Loucy (cell line): ENCODE data around the gene FOXO3.

Source experiments
- H2AFZ ChIP-seq: fragments of 200-600 bp; sonication (generic); 2 replicates; pipeline ENCODE4 v1.6.0; 2016; ENCODE audit warnings: antibody characterized with exemption, mild to moderate bottlenecking, low read length, moderate library complexity
- H3F3A ChIP-seq: fragments of 200-600 bp; 2 replicates; pipeline ENCODE4 v1.6.0; 2016; ENCODE audit warnings: antibody characterized with exemption, low read depth, mild to moderate bottlenecking
- H3K27me3 ChIP-seq: fragments of 200-600 bp; sonication (generic); 2 replicates; pipeline ENCODE4 v1.6.1; 2014; ENCODE audit warnings: low read length, mild to moderate bottlenecking; ENCODE audit not compliant: insufficient read depth, poor library complexity, severe bottlenecking
- H3K36me3 ChIP-seq: fragments of 200-600 bp; sonication (generic); 2 replicates; pipeline ENCODE4 v1.6.1; 2016; ENCODE audit warnings: low read length; ENCODE audit not compliant: insufficient read depth
- H3K4me1 ChIP-seq: fragments of 200-600 bp; sonication (generic); 2 replicates; pipeline ENCODE4 v1.5.1; 2014; ENCODE audit warnings: low read length, mild to moderate bottlenecking; ENCODE audit not compliant: insufficient read depth, poor library complexity, severe bottlenecking
- H3K4me2 ChIP-seq: fragments of 200-600 bp; sonication (generic); 2 replicates; pipeline ENCODE4 v1.6.0; 2014; ENCODE audit warnings: antibody characterized with exemption, low read length, low read depth, mild to moderate bottlenecking; ENCODE audit not compliant: poor library complexity, severe bottlenecking
- H3K4me3 ChIP-seq: fragments of 200-600 bp; sonication (generic); 2 replicates; pipeline ENCODE4 v1.5.1; 2014; ENCODE audit warnings: low read length, mild to moderate bottlenecking, mixed read lengths; ENCODE audit not compliant: poor library complexity, severe bottlenecking
- H3K79me2 ChIP-seq: fragments of 200-600 bp; sonication (generic); 2 replicates; pipeline ENCODE4 v1.6.1; 2014; ENCODE audit warnings: low read length; ENCODE audit not compliant: insufficient read depth
- H3K9ac ChIP-seq: fragments of 200-600 bp; sonication (generic); 2 replicates; pipeline ENCODE4 v1.6.0; 2014; ENCODE audit warnings: mild to moderate bottlenecking, low read depth, low read length, moderate library complexity; ENCODE audit not compliant: poor library complexity, severe bottlenecking
- H3K9me2 ChIP-seq: fragments of 200-600 bp; sonication (generic); replicated peaks from 2 replicates; pipeline ENCODE4 v1.6.1; 2016; ENCODE audit warnings: low read depth, low read length, mixed read lengths
- H3K9me3 ChIP-seq: fragments of 200-600 bp; sonication (generic); 2 replicates; pipeline ENCODE4 v1.6.1; 2014; ENCODE audit warnings: mild to moderate bottlenecking, antibody characterized with exemption, low read length, low read depth; ENCODE audit not compliant: insufficient read depth
- H4K20me1 ChIP-seq: fragments of 200-600 bp; sonication (generic); 2 replicates; pipeline ENCODE4 v1.6.0; 2014; ENCODE audit warnings: antibody characterized with exemption, low read length, mild to moderate bottlenecking; ENCODE audit not compliant: insufficient read depth, poor library complexity, severe bottlenecking
- CTCF ChIP-seq: fragments of 200-600 bp; sonication (generic); conservative IDR thresholded peaks from 2 replicates; pipeline ENCODE4 v1.5.1; 2014; ENCODE audit warnings: mild to moderate bottlenecking, antibody characterized with exemption, low read length
- EZH2phosphoT487 ChIP-seq: fragments of 200-600 bp; IDR thresholded peaks from 2 replicates; pipeline ENCODE4 v1.6.1; 2018; ENCODE audit warnings: antibody characterized with exemption, mild to moderate bottlenecking, moderate library complexity, borderline replicate concordance

FOXO3 gene

DNA sequence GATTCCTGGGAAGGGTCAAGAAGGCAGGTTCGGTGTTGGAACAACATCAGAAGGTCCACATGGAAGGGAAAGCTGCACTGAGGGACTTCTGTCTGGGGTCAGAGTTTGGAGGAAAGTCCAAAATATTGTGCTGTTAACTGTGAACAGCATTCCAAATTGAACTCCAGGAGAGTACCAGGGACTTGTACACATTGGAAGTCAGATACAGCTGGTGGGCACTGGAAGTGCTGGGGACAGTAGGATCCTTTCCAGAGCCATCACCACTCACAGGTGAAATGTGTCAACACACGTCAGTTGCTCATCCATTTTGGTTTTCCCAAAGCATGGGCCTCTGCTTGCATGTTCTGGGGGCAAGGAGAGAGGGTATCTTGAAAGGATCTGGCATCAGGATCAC lies 18.6 kb downstream of the FOXO3 start:
- peaks cover 18% of the 10 kb centered on the region; the same call in 1 of the 2 replicates for H3K36me3 ChIP-seq
- no peak overlapping the region for H2AFZ ChIP-seq
- no peaks in the 10 kb centered on the region for H3K9me2 ChIP-seq
- peaks cover 59% of the 10 kb centered on the region for H3K4me1 ChIP-seq
- peaks cover 11% of the 10 kb centered on the region; the same call in 1 of the 2 replicates for H3F3A ChIP-seq
- H3K9ac ChIP-seq = no peak overlapping the region
- H4K20me1 ChIP-seq = peaks cover 40% of the 10 kb centered on the region
- H3K9me3 ChIP-seq = no peaks in the 10 kb centered on the region
- no peak for TF ChIP-seq EZH2phosphoT487
- TF ChIP-seq CTCF = no peak
- no peaks in the 10 kb centered on the region for H3K27me3 ChIP-seq
- peaks cover 91% of the 10 kb centered on the region for H3K79me2 ChIP-seq
- no peak overlapping the region for H3K4me2 ChIP-seq
- H3K4me3 ChIP-seq = no peak overlapping the region

DNA sequence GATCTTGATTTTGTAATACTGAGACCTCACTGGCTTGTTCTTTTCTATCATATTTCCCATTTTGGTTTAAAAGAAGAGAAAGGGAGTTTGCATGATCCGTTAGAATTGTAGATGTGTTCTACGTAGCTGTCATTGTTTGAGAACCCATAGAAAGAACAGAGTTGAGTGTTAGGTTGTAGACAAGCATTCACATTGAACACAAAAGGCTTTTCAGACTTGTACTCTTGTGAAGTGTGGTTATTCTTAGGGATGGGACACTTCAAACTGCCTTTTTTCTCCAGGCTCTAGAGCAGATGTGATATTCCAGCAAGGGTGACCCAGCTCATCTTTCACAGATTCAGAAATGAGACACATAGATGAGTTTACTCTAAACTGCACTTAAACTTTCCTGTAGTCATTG lies 19.9 kb downstream of the FOXO3 start:
- Histone ChIP-seq H2AFZ (no peak overlapping the region), H3F3A (peaks cover 11% of the 10 kb centered on the region; the same call in 1 of the 2 replicates), H3K79me2 (peaks cover 89% of the 10 kb centered on the region), H3K9me3 (no peaks in the 10 kb centered on the region), H3K9ac (no peak overlapping the region), H3K36me3 (peaks cover 18% of the 10 kb centered on the region; the same call in 1 of the 2 replicates), H4K20me1 (peaks cover 34% of the 10 kb centered on the region), H3K4me3 (peak overlapping the region; percentile 45), H3K4me2 (peak overlapping the region; percentile 65), H3K4me1 (peaks cover 50% of the 10 kb centered on the region), H3K9me2 (no peaks in the 10 kb centered on the region), H3K27me3 (no peaks in the 10 kb centered on the region)
- TF ChIP-seq CTCF = no peak
- no peak for TF ChIP-seq EZH2phosphoT487

DNA sequence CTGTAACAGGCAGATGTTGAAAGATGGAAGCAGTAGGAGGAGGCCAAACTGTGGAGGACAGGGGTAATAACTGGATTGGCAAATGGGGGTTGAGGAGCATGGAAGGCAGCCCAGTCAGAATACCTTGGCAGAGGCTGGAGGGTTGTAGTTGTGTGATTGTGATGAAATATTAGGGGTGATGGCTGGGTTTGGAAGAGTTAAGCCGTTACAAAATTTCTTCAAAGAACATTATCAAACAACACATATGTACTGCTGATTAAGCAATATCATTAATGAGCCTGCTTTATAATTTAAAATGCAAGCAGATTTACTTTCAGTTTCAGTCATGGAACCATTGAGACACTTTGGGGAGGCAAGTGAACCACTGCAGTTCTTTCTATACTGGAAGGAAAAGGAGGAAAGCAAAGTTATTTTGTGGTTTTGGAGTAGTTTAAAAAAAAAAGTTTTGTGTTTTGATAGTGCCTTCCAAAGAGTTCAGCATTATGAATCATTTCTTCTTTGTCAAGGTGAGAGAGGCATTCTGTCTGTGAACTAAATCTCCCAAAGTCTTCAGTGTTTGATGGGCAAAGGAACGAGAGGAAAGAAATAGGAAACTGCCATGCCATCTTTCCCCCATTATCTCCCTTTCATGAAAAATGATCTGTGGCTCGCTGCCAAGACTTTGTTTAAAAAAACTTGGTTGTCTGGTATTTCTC lies 20.7 kb downstream of the FOXO3 start:
- Histone ChIP-seq H3K4me1 (peaks cover 48% of the 10 kb centered on the region), H3K79me2 (peaks cover 90% of the 10 kb centered on the region), H2AFZ (no peak overlapping the region), H3K4me3 (peak overlapping the region; percentile 45), H3K9me2 (no peaks in the 10 kb centered on the region), H4K20me1 (peaks cover 30% of the 10 kb centered on the region), H3K4me2 (peak overlapping the region; percentile 65), H3K9ac (peak overlapping the region; percentile 4), H3K36me3 (peaks cover 18% of the 10 kb centered on the region; the same call in 1 of the 2 replicates), H3K27me3 (no peaks in the 10 kb centered on the region), H3K9me3 (no peaks in the 10 kb centered on the region), H3F3A (peaks cover 6% of the 10 kb centered on the region; the same call in 1 of the 2 replicates)
- TF ChIP-seq EZH2phosphoT487 = no peak
- TF ChIP-seq CTCF = no peak
